ENCODE data around the gene SH3PXD2A.

The SH3PXD2A gene

GRCh38 chr10:103599907-103600306 lies 255.5 kb downstream of the SH3PXD2A start:
- TF ChIP-seq CTCF (IDR thresholded peaks at IDR 0.05; ENCODE audit: low read depth, low read length) = no peak
- DNase-seq (ENCODE audit: low read depth in 2 of 2) = no peak

GRCh38 chr10:103599211-103599610 lies 256.2 kb downstream of the SH3PXD2A start:
- DNase-seq (ENCODE audit: low read depth in 2 of 2) = no peak
- H3K4me3 ChIP-seq (replicated peaks in 1 of 2; ENCODE audit: low read depth in 2 of 2, low read length in 2 of 2) = no peak overlapping the region
- TF ChIP-seq CTCF (IDR thresholded peaks at IDR 0.05; ENCODE audit: low read depth, low read length) = no peak

More at GRCh38 chr10:103599907-103600306, 255.5 kb downstream of the SH3PXD2A start:
- no peak overlapping the region for H3K4me3 ChIP-seq (replicated peaks in 1 of 2; ENCODE audit: low read depth in 2 of 2, low read length in 2 of 2)

GRCh38 chr10:103598654-103599115 lies 256.7 kb downstream of the SH3PXD2A start:
- TF ChIP-seq CTCF (IDR thresholded peaks at IDR 0.05; ENCODE audit: low read depth, low read length) = peak; percentile 69
- DNase-seq (ENCODE audit: low read depth in 2 of 2) = peak; percentile 82
- no peak overlapping the region for H3K4me3 ChIP-seq (replicated peaks in 1 of 2; ENCODE audit: low read depth in 2 of 2, low read length in 2 of 2)

GRCh38 chr10:103597003-103597402 lies 258.4 kb downstream of the SH3PXD2A start:
- no peak for DNase-seq (ENCODE audit: low read depth in 2 of 2)
- no peak overlapping the region for H3K4me3 ChIP-seq (replicated peaks in 1 of 2; ENCODE audit: low read depth in 2 of 2, low read length in 2 of 2)
- TF ChIP-seq CTCF (IDR thresholded peaks at IDR 0.05; ENCODE audit: low read depth, low read length) = no peak

GRCh38 chr10:103595933-103596726 lies 259.2 kb downstream of the SH3PXD2A start:
- peak in 1 of 2 donors; percentile 22 for DNase-seq (ENCODE audit: low read depth in 2 of 2)
- no peak overlapping the region for H3K4me3 ChIP-seq (replicated peaks in 1 of 2; ENCODE audit: low read depth in 2 of 2, low read length in 2 of 2)
- no peak for TF ChIP-seq CTCF (IDR thresholded peaks at IDR 0.05; ENCODE audit: low read depth, low read length)

GRCh38 chr10:103593022-103593570 lies 262.3 kb downstream of the SH3PXD2A start:
- no peak for DNase-seq (ENCODE audit: low read depth in 2 of 2)
- H3K4me3 ChIP-seq (replicated peaks in 1 of 2; ENCODE audit: low read depth in 2 of 2, low read length in 2 of 2) = no peak overlapping the region
- no peak for TF ChIP-seq CTCF (IDR thresholded peaks at IDR 0.05; ENCODE audit: low read depth, low read length)

All from cardiac fibroblast (primary cell).